ENCODE data around the gene ITPK1.
A peak's percentile ranks its signal among the peaks of the same experiment; 100 is the strongest.

The ITPK1 gene

DNA sequence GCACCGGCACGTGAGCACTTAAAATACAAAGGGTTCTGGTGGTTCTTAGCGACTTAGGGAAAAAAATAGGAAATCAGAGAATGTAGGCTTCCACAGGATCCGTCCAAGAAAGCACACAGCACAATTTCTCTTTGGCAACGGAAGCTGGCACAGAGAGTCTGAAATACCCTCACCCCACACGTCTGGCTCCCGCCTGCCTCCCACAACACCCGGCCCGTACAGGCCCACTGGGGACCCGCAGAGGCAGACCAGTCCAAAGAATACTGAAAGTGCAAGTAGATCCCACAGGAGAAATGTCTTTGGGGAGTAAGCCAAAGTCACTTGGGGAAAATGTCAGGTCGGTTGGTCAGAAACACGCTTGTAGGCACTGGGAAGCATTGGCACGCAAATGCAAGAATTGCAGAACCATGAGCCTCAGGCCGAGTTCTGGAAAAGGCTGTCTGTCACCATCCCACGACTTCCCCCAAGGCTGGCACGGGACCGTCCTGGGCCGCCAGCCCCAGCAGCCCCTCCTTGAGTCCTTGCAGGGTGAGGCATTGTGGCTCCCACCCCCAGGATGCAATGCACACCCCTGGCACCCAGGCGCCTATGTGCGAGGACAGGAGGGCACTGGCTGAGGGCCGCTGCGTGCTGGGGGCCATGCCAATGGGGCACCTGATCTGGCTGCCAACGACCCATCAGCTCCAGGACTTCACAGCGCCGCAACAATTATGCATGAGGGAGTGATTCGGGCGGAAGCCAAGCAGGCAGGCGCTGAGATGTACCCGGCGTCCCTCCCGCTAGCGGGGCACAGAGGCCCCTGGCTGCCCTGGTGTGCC lies 163.0 kb downstream of the ITPK1 start:
- no peak for DNase-seq (ENCODE audit: low read depth, low spot score)

DNA sequence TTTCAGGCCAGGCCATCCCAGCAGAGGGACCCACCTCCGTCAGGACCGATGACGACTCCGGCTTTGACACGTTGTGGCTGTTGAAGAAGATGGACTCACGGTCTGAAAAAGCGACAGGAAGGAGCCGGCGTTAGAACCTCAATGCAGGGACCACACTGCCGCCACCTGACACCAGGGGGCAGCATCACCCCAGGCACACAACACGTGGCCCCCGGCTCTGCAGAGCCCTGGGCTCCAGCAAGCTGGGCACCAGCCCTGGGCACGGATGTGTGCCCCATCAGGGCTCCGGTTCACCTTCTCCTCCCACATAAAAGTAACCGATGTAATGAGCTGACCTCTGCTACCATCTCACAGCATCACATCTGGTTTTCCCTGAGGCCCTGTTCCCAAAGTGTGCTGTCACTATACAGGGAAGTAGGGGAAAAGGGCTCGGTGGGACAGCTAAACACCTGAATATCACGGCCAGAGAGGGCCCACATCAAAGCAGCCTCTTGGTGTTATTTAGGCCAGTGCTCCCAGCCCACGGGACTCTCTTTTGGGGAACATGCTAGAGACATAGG lies 163.7 kb downstream of the ITPK1 start:
- peak; percentile 84 for DNase-seq (ENCODE audit: low read depth, low spot score)

DNA sequence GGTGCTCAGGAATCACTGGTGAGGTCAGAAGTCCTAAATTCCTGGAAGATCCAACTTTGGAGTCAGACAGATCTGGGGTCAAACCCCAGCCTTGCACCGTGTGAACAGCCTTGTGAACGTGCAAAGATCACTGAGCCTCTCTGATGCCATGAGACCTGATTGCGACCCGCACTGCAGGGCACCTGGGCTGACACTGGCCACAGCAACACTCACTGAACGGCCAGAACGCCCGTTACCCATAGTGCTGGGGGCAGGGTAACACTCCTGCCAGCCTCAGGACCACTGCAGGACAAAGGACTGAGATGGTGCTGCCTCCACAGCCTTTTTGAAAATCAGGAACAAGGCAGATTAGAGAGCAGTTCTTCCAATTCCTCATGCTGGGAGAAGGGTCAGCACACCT lies 164.5 kb downstream of the ITPK1 start:
- DNase-seq (ENCODE audit: low read depth, low spot score): no peak

DNA sequence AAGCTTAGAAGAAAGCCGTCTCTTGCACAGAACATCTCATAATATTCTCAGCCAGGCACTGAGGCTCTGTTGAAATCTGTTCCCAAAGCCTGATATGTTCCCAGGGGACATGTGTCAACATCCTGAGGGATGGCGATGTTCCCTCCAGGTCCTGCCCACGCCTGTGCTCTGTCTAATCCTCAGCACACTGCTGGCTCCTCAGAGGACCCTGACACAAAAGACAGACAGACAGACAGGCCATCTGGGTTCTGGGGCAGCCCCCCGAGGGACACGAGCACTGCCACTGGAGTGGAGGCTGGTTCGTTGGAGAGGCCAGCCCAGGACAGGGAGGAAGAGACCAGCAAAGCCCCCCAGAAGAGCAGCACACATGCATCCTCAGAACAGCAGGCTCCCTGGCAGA lies 165.0 kb downstream of the ITPK1 start:
- no peak for DNase-seq (ENCODE audit: low read depth, low spot score)

DNA sequence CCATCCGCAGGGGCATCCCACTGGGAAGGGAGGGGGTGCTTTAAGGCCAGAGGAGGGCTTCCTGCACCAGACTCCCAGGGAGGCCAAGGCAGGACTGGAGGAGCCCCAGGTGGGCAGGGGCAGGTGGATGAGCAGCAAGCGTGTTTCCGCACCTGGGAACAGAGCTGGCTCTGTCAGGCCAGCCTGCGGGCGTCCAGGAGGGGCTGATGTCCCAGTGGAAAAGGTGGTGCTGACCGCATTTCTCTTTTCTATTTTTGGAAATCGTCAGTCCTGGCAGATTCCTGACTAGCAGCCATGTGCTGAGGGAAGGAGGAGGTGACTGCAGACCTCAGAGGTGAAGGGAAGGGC lies 165.6 kb downstream of the ITPK1 start:
- no peak for DNase-seq (ENCODE audit: low read depth, low spot score)

DNA sequence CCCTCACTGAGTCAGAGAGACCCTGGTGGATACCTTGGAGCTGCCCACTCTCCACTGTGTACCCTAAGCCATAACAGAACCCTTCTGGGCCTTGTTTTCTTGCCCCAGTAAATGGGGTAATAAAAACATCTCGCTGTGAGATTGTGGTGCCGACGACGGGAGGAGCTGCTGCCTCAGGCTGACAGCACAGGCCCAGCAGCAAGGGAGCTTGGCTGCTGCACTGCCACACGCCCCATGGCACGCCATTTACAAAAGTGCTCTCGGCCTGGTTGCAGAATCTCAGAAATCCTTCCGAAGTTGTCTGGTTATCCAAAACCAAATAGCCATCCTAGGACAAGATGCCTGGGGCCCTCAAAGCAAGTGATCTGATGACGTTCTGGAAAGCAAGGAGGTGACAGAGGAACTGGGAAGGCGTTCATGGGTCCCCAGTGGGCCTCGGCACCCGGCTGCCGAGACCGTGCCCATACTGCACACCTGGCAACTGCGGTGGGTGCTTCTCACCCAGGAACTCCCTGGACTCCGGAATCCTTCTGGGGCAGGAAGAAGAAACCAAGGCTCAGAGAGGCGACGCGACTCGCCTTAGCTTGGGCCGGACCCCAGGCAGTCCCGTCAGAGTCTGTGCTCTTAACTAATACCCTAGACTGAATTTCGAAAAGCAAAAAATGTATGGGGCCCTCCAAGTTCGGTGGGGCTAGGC lies 166.1 kb downstream of the ITPK1 start:
- no peak for DNase-seq (ENCODE audit: low read depth, low spot score)

DNA sequence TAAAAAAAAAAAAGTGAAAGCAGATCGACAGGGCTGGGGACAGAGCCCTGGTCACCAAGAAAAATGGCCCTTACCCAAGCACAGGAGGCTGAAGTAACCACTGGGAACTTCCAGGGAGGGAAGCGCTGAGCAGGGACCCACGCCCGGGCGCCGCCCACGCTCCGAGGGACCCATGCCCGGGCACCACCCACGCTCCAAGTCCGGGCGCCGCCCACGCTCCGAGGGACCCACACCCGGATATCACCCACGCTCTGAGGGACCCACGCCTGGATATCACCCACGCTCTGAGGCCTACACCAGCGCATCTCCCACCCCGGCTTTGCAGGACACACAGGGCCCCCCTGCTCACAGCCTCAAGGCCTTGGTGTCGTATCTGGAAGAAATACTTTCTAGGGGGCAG lies 167.1 kb downstream of the ITPK1 start:
- no peak for DNase-seq (ENCODE audit: low read depth, low spot score)

DNA sequence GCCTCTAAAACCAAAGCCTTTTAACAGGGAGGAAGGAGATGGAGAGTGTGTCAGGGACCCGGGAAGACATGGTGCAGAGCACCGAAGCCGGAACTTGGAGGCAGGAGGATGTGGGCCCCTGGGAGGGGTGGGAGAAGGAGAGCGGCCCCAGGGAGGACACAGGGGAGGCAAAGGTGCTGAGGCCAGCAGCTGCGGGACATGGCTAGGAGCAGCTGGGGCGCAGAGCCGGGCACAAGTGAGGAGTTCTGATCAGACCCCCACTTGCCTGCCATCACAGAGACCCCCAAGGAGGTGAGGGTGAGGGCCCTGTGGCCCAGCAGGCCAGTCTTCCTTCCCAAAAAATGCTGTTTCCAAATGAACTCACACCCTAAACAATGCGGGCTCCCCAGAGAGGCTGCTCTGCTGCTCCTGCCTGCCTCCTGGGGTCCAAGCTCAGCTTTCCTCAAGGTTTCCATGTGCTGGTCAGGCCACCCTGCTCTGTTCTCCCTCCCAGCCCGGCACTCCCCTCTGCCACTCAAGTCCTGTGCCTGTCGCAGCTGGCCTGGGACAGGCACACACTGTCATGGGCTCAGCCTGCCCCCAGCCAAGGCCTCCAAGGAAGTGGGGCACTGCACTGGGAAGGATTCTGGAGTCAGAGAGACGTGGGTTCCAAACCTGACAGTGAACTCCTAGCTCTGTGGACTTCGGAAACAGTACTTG lies 168.7 kb downstream of the ITPK1 start:
- no peak for DNase-seq (ENCODE audit: low read depth, low spot score)

DNA sequence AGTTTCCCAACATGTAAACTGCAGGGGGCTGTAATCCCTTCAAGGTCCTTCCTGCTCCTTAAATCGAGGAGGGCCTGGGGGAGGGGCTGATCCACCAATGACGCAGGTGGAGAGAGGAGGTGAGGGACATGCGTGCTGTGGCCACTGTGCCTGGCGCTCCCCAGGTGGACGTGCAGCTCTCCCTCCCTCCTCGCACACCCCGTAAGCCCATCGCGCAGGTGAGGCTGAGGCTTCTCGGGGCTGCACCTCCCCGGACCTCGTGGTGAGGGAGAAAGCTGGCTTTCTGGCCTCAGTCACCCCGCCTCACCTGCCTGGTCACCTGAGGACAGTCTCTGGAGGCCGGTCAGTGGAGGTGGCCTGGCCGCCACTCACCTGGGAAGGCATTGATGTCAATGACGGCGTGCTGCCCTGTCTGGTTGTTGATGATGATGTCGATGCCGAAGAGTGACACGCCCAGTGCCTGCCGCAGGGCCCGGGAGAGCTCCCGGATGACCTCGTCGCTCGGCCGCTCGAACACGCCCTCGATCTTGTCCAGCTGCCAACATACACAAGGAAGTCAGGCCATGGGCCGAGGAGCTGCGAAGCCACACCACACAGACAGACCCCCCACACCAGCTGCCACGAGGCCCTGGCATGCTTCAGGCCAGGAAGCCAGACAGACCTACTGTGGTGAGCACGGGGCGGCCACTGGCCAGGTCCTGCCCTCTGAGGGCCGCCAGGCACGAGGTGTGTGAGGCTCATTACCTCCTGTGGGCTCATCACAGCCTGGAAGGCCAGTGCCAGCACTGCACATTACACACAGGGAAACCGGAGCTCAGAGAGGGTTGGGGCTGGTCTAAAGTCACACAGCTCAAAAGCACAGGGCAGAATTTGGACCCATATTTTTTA lies 169.5 kb downstream of the ITPK1 start:
- peak; percentile 36 for DNase-seq (ENCODE audit: low read depth, low spot score)

DNA sequence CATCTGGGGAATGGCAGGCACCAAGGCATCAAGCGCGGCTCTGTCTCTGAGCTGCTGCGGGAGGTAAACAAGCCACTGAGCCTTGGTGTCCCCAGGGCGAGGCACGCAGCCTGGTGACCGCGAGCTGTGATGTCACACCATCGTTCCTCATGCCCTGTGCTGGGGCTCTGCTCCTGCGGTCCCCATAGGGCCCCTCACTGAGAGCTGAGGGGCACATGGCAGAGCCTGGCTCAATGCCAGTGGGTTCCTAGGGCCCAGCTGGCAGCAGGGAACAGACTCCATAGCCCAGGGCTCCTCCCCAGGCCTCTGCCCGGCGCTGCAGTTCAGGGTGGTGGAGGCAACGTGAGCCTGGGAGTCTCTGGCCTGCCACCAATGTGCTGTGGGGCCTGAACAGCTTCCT lies 170.2 kb downstream of the ITPK1 start:
- DNase-seq (ENCODE audit: low read depth, low spot score): no peak

DNA sequence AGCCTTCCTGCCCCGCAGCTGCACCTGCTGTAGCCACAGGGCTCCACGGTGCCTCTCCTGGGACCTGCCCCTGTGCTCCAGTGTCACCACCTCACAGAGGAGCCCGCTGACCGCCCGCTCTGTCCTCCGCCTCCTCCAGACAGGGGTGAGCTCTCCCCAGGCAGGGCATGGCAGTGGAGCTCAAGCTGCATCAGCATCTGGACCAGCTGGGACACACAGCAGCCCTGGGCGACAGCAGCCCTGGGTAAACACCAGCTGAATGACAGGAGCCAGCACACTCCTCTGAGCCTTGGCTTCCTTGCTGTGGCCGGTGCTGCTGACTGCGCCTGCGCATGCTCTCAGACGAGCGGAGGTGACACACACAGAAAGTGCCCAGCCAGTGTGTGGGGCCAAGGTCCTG lies 170.7 kb downstream of the ITPK1 start:
- DNase-seq (ENCODE audit: low read depth, low spot score): no peak

DNA sequence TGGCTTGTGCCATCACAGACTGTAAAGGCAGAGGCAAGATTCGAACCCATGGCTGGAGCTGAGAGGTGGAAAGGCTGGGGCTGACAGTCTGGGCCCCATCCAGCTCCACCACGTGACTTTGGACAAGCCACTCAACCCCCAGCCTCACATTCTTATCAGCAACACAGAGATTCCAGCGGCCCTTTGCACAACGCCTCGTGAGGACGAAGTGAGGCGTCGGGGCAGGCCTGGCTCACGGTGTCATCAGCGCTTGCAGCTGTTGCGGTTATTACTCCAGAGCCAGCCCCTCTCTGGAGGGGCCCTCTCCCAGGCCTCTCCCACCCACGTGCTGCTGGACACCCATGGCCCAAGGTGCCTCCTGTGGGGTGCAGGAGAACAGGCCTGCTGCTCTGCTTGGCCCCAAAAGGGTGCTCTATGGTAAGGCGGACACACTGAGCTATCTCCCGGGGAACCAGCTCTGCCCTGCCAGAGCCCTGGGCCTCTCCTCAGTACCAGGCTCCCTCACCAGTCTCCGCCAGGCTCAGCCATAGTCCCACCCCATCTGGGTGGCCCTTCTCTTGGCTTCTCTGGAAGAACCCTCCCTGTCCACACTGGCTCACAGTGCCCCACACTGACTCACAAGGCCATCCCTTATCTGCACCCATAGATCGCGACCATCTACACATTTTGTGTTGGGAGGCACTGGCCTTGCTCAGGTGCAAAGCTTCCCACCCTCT lies 171.7 kb downstream of the ITPK1 start:
- peak; percentile 21 for DNase-seq (ENCODE audit: low read depth, low spot score)

DNA sequence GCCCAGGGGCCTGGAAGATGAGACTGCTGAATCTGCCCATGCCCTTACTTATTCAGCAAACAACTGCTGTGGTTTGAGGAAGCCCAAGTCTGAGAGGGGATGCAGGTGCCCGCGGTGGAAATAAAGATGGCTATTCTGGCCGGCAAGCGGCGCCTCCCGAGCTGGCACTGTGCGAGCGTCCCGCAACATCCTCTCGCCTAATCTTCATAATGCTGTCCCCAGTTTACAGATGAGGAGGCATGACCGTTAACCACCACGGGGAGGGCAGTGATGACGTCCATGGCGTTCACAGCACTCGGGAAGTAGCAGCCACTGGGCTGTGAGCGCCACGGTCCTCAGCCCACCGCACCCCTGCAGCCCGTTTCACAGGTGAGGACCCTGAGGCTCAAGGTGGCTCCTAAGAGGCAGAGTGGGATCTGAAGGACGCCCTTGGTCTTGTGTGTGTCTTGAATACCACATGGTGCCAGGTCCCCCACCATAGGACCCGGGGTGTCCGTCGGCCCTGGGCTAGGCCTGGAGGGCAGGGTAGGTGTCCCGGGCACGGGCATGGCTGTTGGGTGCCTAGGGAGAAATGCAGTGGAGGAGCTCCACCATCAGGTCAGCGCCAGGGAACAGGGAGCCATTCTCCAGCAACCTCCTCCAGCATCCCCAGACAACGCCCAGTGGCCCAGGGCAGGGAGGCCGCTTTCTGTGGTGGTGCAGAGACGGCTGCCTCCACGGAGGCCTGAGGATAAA lies 172.6 kb downstream of the ITPK1 start:
- no peak for DNase-seq (ENCODE audit: low read depth, low spot score)

DNA sequence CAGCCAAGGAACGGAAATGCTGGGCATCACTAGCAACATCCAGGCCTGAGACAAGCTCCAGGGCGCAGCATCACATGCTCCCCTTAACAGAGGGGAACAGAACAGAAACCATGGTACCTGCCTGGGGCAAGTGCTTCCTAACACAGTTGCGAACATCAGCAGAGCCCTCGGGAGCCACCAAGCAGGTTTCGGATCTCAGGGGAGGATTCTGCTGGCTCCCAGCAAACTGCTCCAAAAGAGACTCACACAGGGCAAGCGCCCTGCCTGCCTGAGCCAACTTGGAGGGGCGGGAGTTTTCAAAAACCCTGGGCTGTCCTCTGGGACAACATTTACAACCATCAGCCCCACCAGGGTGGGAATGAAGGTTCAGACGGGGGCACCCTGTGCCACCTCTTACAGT lies 173.1 kb downstream of the ITPK1 start:
- peak; percentile 31 for DNase-seq (ENCODE audit: low read depth, low spot score)

DNA sequence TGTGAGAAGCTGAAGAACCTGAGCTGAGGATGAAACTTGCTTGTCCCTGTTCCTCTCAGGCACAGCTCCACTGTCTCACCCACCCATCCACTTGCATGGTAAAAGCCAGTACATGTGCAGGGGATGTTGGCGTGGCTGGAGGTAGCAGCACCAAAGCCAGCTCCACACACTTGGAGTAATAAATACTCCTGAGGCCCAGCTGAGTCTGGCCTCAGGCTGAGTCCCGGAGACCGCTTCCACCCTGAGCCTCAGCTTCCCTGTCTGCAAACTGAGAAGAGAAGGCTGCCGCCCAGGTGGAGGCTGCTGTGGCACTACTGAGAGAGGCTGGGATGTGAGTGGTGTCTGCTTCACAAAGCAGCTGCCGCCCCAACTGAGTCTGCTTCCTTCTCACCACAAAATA lies 173.6 kb downstream of the ITPK1 start:
- DNase-seq (ENCODE audit: low read depth, low spot score): no peak

DNA sequence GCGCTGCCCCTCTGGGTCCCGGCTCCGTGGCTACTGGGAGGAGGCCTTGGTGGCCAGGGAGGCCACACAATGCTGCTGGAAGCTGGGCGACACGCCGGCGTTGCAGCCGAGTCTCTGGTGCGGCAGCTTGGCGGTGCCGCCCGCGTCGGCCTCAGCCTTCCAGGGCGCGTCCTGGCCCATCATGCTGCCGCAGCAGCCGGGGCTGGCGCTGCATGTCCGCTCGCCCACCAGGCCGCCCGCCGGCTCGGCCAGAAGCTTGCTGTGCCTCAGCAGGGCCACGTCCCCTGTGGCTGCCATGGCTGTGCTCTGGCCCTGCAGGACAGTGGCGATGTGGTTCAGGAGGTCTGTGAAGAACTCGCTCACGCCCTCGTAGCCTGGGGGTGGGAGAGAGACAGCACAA lies 174.2 kb downstream of the ITPK1 start:
- DNase-seq (ENCODE audit: low read depth, low spot score): no peak

DNA sequence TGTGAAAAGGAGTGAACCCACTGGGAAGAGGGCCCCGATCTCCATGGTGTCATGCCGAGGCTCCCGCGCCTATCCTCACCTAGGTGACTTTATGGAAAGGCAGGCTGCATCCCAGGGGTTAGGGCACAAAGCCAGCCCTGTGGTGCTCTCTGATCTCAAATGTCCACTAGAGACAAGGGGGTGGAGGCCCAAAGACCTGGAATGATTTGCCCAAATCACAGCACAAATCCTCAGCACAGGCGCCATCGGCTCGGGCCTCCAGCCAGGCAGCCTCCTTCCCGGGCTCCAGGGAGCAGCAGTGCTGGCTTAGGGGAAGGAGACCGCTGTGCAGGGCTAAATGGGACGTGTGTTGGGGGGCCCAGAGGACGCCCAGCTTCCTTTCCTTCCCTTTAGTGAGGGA lies 175.2 kb downstream of the ITPK1 start:
- DNase-seq (ENCODE audit: low read depth, low spot score): no peak

DNA sequence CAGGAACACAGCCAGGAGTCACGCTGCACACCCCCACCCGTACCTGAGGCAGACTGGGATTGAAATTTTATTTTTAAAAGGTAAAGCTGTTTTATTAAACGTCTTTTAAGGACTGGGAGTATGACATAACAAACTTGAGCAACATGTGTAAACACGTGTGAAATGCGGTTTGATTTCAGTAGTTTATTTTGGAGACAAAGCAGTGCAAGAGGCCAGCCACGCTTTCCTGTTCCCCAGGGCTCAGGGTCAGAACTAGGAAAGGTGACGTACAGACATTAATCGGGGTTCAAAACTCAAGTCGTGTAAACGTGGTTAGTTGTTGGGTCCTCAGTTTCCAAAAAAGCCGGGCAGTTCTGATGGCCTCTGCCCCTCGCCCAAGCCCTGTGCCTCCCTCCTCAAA lies 176.0 kb downstream of the ITPK1 start:
- DNase-seq (ENCODE audit: low read depth, low spot score): no peak

DNA sequence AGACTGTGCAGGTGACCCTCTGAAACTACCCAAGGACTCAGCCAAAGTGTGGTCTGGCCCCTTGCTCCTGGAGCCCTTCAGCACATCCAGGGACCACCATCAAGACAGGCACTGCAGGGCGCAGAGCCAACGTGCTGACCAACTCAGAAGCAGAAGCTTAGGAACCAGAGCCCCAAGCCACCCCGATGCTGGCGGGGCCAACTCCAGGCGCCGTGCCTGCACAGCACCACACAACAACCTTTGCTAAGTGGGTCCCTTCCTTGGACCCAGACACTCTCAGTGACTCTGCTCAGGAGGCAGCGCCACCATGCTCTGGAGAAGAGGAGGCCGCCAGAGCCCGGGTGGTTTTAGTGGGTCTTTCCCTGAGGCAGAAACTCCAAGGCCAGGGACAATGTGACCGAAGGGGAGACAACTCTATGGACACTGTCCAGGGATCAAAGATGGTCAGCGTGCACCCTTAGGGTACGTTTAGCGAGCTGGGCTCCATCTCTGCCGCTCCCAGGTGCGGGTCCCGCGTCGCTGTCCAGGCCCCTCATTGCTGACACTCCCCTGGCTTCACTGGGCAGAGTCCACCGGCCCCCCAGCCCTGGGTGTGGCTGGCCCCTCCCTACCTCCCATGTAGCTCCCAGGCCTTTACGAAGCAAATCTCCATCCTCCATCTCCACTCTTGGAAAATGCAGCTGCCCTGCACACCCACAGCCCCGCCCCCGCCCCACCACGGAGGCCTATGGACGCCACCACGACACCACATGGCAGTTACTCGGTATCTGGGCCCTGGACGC lies 176.6 kb downstream of the ITPK1 start:
- no peak for DNase-seq (ENCODE audit: low read depth, low spot score)

Measured in ELF-1 (cell line).